Stimulated activated naive CD8-positive, alpha-beta T cell treated with anti-CD3 and anti-CD28 coated beads, Interleukin-15, Interleukin-2, amounts not matched to agents 100 U/mL and 50 U/mL, for 24 hours (primary cell): ENCODE data around the gene ST6GALNAC1.
"Not testable (repeated sequence)": the region's sequence is repeated elsewhere in the genome, so short reads cannot be mapped to it uniquely, and the experiment has no call there.

ENCODE experiments used
- ATAC-seq: fragments of 150-1000 bp; cut with Tn5 transposase; one replicate; pipeline ENCODE4 v1.10.0; 2021
- DNase-seq: peaks from one replicate; pipeline ENCODE4 v3.0.0; 2021

Gene ST6GALNAC1

GRCh38 chr17:76641501-76641900, 2.1 kb downstream of the ST6GALNAC1 start:
- ATAC-seq, result no peak

GRCh38 chr17:76640550-76641380, 2.8 kb downstream of the ST6GALNAC1 start:
- ATAC-seq (no peak), DNase-seq (no peak)

More at GRCh38 chr17:76641501-76641900, 2.1 kb downstream of the ST6GALNAC1 start:
- DNase-seq, result no peak

DNA sequence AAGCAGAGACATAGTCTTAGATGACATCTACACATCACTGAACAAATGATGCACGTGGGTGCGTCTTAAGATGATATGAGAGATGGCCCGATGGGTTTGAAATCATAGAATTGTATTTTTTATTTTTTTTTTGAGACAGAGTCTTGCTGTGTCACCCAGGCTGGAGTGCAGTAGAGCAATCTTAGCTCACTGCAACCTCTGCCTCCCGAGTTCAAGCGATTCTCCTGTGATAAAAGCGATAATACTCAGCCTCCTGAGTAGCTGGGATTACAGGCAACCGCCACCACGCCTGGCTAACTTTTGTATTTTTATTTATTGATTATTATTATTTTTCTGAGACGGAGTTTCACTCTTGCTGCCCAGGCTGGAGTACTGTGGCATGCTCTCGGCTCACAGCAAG, 5.3 kb downstream of the ST6GALNAC1 start:
- no peak for DNase-seq
- no peak for ATAC-seq

- not testable (repeated sequence) for DNase-seq, ATAC-seq
These were observed 6.9 kb downstream of the ST6GALNAC1 start for GRCh38 chr17:76636486-76637206.

- DNase-seq, result no peak
- ATAC-seq, result no peak
These were observed 7.7 kb downstream of the ST6GALNAC1 start for GRCh38 chr17:76635659-76636360.

DNA sequence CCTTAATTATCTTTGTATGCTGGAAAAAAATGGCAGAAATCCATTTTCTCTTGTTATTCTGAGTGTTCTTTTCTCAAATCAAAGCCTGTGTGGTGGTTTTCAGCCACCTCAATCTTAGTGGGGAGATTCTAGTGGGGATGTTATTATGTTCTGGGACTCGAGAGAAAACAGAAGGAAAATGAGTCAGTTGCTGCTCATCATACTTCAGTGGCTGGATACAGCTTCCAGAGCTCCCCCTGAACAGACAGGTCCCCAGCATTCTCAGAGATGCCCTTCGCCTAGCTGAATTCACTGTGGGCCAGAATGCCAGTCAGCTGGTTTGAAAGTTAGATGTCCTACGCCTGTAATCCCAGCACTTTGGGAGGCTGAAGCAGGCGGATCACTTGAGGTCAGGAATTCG, 8.5 kb downstream of the ST6GALNAC1 start:
- DNase-seq (no peak), ATAC-seq (no peak)

DNA sequence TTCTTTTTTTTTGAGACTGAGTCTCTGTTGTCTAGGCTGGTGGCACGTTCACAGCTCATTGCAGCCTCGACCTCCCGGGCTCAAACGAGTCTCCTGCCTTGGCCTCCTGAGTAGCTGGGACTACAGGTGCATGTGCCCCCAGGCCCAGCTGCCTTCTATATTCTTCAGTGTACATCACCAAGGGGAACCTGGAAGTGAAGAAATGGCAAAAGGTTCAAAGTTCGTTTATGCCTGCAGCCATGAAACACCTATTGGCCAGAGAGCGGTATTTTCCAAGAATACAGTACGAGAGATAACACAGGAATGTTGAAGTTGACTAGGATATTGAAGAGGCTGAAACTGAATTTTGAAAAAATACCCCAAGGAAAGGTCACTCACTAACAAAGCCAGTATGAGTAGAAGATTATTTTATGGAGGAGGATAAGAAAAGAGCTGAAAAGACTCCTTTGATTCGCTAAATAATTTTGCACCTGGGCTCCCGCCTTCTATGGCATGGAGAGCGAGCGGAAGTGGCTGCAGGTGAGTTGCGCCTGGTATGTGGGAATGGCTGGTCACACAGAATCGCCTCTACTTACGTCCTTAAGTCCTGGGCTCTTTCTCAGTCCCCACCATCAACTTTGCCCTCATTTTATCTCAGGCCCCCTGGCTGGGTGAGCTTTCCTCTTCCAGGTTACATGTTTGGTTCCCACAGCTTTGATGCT, 9.8 kb downstream of the ST6GALNAC1 start:
- no peak for ATAC-seq
- no peak for DNase-seq

DNA sequence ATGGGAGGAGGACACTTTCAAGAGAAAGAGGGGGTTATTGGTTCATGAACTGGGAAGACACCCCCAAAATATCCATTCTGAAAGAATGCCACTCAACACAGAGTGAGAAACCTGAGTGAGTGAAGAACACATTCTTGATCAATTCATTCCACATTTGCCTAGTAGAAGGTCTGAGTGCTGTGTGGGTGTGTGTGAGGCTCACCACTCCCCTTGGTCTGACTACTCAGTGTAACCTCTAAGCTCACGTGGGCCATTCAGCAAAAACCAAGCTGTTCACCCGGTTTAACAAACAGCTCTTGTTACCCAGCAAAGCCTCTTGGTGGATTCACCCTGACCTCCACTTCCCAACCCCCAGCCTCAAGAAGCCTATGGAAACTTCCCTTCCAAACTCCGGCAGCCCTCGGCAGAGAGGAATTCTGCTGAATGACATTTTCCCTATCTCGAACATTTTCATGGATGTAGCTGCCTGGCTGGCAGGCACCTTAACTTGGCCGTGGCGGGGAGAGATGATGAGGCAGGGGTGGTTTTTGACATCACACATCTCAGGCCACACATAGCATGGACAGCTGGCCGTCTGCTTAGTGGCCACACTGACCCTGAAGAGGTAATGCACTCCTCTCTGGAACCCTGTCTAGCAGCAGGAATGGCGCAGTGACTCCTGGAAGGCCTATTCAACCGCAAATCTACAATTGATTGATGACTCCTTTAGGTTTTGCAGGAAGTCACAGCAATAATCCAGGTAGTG, 11.6 kb downstream of the ST6GALNAC1 start:
- no peak for ATAC-seq

DNA sequence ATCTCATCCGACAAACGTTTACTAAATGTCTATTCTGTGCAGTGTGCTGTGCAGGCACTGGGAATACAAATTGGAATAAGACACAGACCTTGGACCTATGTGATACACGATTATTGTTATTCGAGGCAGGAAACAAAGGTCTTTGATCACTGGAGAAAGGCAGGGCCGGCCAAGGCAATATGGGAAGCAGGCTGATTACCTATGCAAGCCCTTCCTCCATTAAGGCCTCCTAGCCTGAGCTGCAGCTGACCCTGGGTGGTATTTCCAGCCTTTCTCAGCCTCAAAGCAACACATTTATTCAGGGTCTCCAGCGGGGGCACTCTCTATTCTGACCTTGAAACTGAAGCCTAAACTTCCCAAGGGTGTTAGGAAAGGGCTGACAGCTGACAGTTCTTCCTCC, 13.4 kb downstream of the ST6GALNAC1 start:
- ATAC-seq, result no peak
- no peak for DNase-seq

More for the DNA sequence above, 11.6 kb downstream of the ST6GALNAC1 start:
- no peak for DNase-seq

DNA sequence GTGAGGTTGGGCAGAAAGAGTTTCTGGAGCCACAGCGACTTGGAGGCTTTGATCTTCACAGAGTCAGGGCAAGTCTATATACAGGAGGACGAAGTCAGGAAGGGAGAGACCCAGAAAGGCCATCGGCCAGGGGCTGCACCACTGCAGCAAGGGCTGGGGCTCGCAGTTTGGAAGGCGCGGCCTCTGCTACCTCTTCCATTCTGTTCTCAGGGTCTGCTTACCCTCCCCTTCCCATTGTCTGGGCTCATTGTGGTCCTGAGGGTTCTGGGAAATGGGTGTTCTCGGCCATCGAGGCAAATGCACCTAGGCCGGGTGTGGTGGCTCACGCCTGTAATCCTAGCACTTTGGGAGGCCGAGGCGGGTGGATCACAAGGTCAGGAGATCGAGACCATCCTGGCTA, 16.0 kb downstream of the ST6GALNAC1 start:
- no peak for ATAC-seq
- DNase-seq, result no peak

DNA sequence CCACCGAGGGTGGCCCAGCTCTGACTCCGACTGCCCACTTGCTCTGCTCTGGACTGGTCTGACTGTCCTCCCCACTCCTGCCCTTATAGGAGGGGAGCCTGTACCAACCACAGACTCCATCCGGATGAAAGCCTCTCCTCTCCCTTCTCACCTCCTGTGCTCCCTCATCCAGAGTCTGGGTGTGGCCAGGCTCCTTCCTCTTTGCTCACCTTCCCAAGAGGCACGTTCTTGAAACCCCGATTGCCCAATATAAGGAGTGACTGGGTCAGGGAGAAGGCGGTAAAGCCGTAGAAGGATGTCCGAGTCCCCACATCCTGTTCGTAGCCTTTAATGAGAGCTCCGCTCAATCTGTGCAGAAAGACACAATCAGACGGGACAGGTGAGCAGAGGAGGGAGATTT, 17.1 kb downstream of the ST6GALNAC1 start:
- DNase-seq (no peak), ATAC-seq (no peak)

GRCh38 chr17:76625496-76625895, 18.1 kb downstream of the ST6GALNAC1 start:
- ATAC-seq (no peak), DNase-seq (no peak)

DNA sequence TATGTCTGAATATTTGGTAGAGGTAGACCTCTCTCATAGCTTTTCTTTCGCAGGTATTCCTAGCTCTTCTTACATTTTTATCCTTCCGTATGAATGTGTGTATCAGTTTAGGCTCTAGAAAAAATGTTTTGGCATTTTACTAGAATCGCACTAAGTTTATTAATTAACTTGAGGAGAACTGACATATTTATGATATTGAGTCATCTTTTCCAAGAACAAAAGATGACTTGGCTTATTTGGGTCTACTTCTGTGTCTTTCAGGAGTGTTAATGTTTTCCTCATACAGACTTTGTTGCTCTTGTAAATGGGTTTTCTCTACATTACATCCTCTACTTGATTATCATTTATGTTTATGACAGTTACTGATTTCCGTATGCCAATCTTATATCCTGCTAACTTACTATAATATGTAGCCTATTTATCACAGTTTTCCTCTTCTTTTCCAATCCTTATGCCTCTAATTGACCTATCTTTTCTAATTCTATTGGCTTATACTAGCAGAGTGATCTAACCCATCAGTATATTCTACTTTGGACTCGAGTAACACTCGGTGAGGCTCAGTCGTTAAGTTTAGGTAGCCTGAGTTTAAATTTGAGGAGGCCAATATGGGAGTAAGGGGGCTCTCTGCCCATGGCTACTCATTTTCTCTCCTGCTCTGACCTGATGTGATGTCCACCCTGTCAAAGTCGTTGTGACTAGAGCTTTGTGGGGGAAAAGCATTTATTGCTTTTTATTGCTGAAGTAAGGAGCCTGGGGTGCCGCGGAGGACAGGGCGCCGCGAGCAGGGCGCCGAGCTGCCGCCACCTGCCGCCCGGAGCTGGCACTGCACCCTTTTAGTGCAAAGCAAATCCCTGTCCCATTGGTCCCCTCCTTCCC, 20.0 kb downstream of the ST6GALNAC1 start:
- DNase-seq (peak; percentile 83), ATAC-seq (peak; percentile 90)

DNA sequence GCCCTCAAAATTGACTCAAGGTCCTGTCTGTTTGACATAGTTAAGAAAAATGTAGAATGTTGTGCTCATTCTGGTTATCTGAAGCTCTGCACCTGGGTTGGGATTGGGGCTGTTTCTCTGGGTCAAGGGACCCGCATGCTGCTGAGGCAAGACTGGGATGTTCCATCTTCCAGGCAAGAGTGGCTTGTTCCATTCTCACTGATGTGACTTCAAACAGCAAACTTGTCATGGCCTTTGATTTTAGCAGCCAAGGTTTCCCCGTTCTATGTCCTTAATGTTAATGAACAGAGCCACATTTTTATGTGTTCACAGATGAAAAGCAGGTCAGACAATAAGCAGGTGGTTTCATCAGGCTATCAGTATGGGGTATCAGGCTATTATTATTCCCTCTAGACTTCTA, 25.7 kb downstream of the ST6GALNAC1 start:
- DNase-seq, result no peak
- ATAC-seq, result no peak

DNA sequence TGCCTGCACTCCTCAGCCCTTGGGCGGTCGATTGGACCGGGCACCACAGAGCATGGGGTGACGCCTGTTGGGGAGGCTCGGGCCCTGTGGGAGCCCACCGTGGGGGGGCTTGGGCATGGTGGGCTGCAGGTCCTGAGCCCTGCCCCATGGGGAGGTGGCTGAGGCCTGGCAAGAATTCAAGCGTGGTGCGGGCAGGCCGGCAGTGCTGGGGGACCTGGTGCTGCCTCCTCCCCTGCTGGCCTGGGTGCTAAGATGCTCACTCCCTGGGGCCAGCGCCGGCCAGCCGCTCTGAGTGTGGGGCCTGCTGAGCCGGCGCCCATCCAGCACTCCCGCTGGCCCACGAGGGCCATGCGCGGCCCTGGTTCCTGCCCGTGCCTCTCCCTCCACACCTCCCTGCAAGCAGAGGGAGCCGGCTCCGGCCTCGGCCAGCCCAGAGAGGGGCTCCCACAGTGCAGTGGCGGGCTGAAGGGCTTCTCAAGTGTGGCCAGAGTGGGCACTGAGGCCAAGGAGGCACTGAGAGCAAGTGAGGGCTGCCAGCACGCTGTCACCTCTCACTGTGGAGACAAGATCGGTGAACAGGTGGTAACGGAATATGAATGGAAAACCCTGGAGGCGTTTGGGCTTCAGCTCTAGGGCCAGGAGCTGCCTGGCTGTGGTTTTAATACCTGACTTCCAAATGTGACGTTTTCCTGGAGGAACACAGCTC, 28.5 kb downstream of the ST6GALNAC1 start:
- no peak for DNase-seq
- ATAC-seq, result no peak

DNA sequence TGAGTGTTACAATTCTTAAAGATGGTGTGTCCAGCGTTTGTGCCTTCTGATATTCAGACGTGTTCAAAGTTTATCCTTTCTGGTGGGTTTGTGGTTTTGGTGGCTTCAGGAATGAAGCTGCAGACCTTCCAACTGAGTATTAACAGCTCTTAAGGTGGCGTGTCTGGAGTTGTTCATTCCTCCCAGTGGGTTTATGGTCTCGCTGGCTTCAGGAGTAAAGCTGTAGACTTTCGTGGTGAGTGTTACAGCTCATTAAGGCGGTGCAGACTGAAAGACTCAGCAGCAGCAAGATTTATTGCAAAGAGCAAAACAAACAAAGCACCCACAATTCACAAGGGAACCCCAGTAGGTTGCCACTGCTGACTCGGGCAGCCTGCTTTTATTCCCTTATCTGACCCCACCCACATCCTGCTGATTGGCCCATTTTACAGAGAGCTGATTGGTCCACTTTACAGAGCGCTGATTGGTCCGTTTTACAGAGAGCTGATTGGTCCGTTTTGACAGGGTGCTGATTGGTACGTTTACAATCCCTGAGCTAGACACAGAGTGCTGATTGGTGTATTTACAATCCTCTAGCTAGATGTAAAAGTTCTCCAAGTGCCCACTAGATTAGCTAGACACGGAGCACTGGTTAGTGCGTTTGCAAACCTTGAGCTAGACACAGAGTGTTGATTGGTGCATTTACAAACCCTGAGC, 29.3 kb downstream of the ST6GALNAC1 start:
- ATAC-seq, DNase-seq: not testable (repeated sequence)

- no peak for ATAC-seq
These were observed 30.3 kb downstream of the ST6GALNAC1 start for GRCh38 chr17:76612977-76613851.

DNA sequence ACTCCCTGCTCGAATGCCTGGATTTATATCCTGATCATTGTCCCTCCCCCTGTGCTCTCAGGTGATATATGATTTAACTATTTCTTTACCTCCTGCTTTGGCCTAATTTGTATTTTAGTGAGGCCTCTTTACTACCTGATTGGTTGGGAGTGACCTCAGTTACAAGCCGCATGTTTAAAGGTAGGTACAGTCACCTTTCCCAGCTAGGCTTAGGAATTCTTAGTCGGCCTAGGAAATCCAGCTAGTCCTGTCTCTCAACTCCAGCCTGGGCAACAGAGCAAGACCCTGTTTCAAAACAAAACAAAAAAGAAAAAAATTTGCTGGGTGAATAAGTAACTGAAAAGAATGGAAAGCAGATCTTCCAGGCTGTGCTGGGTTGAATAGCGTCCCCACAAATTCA, 31.1 kb downstream of the ST6GALNAC1 start:
- ATAC-seq, result no peak
- no peak for DNase-seq

More at GRCh38 chr17:76612977-76613851, 30.3 kb downstream of the ST6GALNAC1 start:
- no peak for DNase-seq
